AG09319 (cell line): Measurements from ENCODE around the gene SDC3.

Experiments
- DNase-seq: peaks from one replicate; pipeline ENCODE4 v3.0.0-alpha.2; 2010; ENCODE audit warnings: low read depth; ENCODE audit errors: extremely low read depth
- CTCF ChIP-seq: IDR thresholded peaks from 2 replicates; pipeline ENCODE4 v1.5.1; 2011; ENCODE audit warnings: low read depth, mild to moderate bottlenecking, inconsistent platforms, low read length, moderate library complexity

SDC3 gene

GRCh38 chr1:30903343-30904034, 5.1 kb downstream of the SDC3 start:
- no peak for DNase-seq
- no peak for TF ChIP-seq CTCF

- no peak for TF ChIP-seq CTCF
- no peak for DNase-seq
These were observed 5.8 kb downstream of the SDC3 start for GRCh38 chr1:30902593-30903290.

GRCh38 chr1:30901798-30902581, 6.6 kb downstream of the SDC3 start:
- no peak for DNase-seq
- no peak for TF ChIP-seq CTCF

- no peak for TF ChIP-seq CTCF
- DNase-seq = no peak
These were observed 7.5 kb downstream of the SDC3 start for GRCh38 chr1:30900931-30901560.

- no peak for TF ChIP-seq CTCF
- DNase-seq = no peak
These were observed 8.1 kb downstream of the SDC3 start for GRCh38 chr1:30900486-30900885.

GRCh38 chr1:30899577-30900389, 8.8 kb downstream of the SDC3 start:
- TF ChIP-seq CTCF = no peak
- DNase-seq = no peak
